ENCODE data around the gene SLC35G4.
"Not testable (repeated sequence)": the region's sequence is repeated elsewhere in the genome, so short reads cannot be mapped to it uniquely, and the experiment has no call there.

DNA sequence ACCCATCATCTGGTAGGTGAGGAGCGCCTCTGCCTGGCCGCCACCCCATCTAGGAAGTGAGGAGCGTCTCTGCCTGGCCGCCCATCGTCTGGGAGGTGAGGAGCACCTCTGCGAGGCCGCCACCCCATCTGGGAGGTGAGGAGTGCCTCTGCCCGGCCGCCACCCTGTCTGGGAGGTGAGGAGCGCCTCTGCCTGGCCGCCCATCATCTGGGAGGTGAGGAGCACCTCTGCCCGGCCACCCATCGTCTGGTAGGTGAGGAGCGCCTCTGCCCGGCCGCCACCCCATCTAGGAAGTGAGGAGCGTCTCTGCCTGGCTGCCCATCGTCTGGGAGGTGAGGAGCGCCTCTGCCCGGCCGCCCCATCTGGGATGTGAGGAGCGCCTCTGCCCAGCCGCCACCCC is 4.2 kb downstream of the SLC35G4 start:
- TF ChIP-seq, protein P1, sequence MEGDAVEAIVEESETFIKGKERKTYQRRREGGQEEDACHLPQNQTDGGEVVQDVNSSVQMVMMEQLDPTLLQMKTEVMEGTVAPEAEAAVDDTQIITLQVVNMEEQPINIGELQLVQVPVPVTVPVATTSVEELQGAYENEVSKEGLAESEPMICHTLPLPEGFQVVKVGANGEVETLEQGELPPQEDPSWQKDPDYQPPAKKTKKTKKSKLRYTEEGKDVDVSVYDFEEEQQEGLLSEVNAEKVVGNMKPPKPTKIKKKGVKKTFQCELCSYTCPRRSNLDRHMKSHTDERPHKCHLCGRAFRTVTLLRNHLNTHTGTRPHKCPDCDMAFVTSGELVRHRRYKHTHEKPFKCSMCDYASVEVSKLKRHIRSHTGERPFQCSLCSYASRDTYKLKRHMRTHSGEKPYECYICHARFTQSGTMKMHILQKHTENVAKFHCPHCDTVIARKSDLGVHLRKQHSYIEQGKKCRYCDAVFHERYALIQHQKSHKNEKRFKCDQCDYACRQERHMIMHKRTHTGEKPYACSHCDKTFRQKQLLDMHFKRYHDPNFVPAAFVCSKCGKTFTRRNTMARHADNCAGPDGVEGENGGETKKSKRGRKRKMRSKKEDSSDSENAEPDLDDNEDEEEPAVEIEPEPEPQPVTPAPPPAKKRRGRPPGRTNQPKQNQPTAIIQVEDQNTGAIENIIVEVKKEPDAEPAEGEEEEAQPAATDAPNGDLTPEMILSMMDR (optimal IDR thresholded peaks at IDR 0.05 in 1 of 3, IDR thresholded peaks at IDR 0.05 in 1 of 3, conservative IDR thresholded peaks at IDR 0.05 in 1 of 3; ENCODE audit: extremely low read depth in 1 of 3, insufficient read depth in 2 of 3, low read length in 3 of 3), result not testable (repeated sequence)
- not testable (repeated sequence) for TF ChIP-seq EZH2 (IDR thresholded peaks at IDR 0.05; ENCODE audit: low read length)

Data from keratinocyte (primary cell).